Astrocyte (in vitro differentiated cells and primary cell): Measurements from ENCODE around the gene MAP2K7.

Experiments
- CTCF ChIP-seq: IDR thresholded peaks from 2 replicates; pipeline ENCODE4 v1.5.1; 2011; ENCODE audit warnings: low read depth, mild to moderate bottlenecking, inconsistent platforms, low read length, moderate library complexity; ENCODE audit not compliant: insufficient read depth
- EZH2 ChIP-seq: IDR thresholded peaks from 2 replicates; pipeline ENCODE4 v1.6.1; 2012; ENCODE audit warnings: mild to moderate bottlenecking, low read length, inconsistent platforms; ENCODE audit not compliant: insufficient read depth

GRCh38 chr19:7869453-7869909 lies 34.2 kb upstream of the MAP2K7 start:
- TF ChIP-seq CTCF (no peak), EZH2 (no peak)
